GM18505 (cell line): ENCODE measurements around the gene GJC1.

Experiments
- ATAC-seq: cut with Tn5 transposase; IDR thresholded peaks from one replicate; pipeline ENCODE4 v1.9.1; 2021; ENCODE audit not compliant: unreplicated experiment
- POLR2A ChIP-seq: IDR thresholded peaks from 4 replicates; pipeline ENCODE4 v1.6.1; 2011; ENCODE audit warnings: borderline replicate concordance; ENCODE audit not compliant: insufficient read depth, insufficient read length; ENCODE audit errors: extremely low read depth

The GJC1 gene

DNA sequence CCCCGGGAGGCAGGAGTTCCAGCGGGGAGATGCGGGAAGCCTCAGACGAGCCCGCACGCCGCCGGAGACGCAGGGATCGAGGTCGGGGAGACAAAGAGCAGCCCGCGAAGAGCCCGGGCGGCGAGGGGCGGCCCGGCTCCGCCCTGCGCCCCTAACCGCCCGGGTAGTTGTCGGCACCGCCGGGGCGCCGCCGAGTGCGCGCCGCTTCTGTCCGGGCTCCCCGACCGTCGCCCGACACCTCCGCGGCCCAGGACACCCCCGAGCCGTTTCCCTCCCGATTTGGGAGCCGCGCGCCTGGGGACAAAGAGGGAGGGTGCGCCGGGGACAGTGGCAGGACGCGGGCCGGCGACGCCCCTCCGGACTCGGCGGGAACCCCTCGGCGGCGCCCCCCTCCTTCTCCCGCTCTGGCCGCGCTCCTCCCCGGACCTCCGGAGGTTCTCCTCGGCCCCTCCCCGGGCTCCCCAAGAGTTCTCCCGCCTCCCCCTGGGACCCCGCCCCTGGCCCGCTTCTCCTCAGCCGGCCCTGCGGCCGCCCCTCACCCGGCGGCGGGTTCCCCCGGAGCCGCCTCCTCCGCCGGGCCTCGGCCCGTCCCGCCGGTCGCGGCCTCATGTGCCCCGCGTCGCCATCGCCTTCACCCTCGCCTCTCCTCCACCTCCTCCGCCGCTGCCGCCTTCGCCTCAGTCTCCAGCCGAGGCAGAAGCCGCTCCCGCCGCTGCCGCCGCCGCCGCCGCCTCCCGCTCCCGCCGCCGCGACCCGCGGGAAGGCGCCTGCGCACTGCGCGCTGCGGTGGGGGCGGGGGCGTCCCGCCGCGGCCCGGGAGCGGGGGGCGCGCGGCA is at the start of gene GJC1:
Gene GJC1, minus strand, starts transcription at position 765 of the 836 bp plus-strand sequence. CDS start 24,470 bp downstream, outside the sequence.
- ATAC-seq, result no peak

DNA sequence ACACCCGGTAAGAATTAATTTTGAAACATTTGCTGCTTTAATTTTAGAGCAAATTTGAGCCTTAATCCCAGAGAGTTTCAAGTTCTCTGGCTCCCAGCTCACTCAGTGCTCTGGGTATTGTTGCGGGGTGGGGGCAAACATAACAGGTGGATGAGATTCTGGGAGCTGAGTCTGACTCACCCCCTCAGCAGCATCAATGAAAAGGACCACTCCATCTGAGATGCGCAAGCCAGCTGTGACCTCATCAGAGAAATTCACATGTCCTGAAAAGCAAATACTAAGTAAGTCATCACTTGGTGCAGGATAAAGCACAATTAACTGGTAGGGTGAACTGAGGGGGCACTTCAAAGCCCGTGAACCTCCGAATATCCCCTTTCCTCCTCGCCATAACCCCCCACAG is 49.3 kb upstream of the GJC1 start:
- no peak for TF ChIP-seq POLR2A
- no peak for ATAC-seq

More for the DNA sequence above, at the start of gene GJC1:
- no peak for TF ChIP-seq POLR2A

DNA sequence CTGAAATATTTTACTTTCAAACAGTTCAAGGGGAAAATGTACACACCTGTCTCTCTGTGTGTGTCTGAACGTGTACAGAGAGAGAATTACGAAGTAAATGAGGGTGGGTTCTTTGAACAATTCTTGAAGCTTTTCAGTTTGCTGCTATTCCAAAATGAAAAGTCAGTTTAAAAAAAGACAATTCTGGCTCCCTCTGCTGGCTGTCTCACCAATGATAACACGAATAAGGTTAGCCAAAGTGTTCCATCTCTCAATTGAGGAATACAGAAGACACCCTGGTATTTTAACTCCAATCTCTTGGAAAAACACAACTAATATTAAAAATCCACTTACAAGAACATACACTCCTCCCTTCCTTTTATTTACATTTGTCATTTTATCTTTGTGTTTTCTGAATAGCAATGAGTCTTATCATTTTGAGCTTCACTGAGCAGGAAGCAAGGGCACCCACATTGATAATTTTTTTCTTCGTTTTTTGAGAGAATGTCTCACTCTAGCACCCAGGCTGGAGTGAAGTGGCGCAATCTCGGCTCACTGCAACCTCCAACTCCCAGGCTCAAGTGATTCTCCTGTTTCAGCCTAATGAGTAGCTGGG is 48.6 kb upstream of the GJC1 start:
- TF ChIP-seq POLR2A, result no peak
- no peak for ATAC-seq

DNA sequence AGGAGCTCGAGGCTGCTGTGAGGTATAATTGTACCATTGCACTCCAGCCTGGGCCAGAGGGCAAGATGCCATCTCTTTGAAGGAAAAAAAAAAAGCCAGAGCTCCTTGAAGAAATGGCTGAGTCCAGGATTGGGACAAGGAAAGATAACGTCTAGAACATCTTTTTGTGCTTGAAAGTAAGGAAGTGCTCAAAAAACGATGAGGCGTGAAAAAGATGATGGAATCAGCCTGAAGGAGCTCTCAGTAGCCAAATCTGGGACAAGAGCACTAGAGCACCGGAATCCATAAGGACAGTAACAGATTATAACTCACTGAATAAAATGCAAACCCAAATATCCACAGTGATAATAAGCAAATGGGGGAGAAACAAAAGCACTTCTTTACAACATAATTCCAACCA is 47.0 kb upstream of the GJC1 start:
- TF ChIP-seq POLR2A, result no peak
- ATAC-seq, result no peak

DNA sequence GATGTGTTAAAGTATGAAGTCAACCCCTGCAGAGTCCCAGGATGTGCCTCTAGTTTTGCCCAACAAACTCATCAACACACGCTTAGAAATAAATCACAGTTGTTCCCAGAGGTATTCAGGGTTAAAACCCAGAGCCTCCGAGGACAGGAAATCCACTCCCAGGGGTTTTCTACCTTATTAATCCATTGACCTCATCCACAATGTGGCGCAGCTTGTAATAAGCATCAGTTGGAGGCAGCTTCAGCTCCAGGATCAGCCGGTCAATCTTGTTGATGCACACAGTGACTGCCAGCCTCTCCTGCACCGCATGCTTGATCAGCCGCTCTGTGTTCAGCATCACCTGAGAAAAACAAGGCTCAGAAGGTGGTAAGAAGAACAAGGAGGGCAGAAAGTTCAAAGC is 45.7 kb upstream of the GJC1 start:
- ATAC-seq, result no peak
- TF ChIP-seq POLR2A, result no peak

DNA sequence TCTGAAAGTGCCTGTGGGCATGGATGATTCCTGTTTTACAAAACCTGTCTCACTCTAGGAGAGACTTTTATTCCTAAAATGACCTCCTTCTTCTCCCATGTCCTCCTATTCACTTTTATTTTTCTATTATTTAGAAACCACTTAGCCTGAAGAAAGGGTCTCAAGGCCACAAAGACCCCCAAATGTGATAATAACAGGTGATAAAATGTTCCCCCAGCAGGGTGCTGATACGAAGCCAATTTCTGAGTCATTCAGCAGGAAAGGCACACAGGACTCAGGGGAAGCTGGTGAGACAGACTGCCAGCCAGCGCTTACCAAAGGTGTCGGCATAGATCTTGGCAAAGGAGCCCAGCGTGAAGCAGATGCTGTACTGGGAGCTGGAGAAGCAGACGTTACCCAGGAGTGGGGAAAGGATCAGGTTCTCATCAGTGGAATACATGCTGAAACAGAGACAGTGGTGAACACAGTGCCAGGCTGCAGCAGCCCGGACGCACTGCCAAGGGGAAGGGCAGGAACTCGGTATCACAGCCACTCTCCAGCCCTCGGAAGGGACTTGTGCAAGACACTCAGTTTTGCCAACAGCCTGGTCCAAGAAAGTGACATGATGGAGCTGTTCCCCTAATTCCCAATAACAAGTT is 42.2 kb upstream of the GJC1 start:
- ATAC-seq, result no peak
- no peak for TF ChIP-seq POLR2A

DNA sequence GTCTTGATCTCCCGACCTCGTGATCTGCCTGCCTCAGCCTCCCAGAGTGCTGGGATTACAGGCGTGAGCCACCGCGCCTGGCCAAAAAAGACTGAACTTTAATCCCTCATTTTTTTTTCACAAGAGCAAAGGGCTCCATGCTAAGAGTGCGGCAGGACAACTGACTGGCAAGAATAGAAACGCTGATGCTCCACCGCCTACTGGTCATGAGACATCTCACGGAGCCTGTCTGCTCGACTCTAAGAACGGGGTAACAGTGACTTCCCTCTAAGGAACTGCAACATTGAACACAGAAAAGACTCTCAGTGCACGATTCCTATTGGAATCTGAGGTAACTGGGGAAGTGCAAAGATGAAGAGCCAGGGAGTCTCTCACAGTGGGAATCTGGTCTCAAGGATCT is 41.5 kb upstream of the GJC1 start:
- ATAC-seq, result no peak
- no peak for TF ChIP-seq POLR2A

DNA sequence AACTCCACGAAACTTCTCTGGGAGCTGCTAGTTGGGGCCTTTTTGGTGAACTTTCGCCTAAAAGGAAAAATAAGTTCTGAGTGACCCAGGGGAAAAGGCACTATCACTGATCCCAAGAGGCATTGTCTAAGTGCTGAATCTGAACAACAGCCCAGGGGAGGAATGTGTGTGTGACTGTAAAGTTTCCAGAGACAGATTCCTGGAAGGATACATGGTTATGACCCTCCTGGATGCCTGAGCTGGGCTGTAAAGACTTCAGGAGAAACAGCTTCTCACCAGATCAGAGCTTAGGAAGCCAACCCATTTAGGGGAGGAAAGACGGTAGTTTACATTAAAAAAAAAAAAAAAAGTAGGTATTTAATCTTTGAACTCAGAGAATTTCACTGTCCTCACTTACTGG is 37.8 kb upstream of the GJC1 start:
- TF ChIP-seq POLR2A, result no peak
- no peak for ATAC-seq

DNA sequence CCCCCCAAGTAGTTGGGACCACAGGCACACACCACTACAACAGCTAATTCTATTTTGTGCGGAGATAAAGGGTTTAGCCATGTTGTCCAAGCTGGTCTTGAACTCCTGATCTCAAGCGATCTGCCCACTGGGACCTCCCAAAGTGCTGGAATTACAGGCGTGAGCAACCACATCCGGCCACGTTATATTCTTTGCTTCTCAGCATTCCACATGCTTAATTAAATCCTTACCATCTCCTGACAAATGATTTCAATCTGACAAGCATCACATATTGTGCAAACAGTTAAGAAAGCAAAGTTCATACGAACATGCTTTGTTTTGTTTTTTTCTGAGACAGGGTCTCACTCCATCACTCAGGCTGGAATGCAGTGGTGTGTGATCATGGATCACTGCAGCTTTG is 35.8 kb upstream of the GJC1 start:
- no peak for ATAC-seq
- TF ChIP-seq POLR2A, result no peak

DNA sequence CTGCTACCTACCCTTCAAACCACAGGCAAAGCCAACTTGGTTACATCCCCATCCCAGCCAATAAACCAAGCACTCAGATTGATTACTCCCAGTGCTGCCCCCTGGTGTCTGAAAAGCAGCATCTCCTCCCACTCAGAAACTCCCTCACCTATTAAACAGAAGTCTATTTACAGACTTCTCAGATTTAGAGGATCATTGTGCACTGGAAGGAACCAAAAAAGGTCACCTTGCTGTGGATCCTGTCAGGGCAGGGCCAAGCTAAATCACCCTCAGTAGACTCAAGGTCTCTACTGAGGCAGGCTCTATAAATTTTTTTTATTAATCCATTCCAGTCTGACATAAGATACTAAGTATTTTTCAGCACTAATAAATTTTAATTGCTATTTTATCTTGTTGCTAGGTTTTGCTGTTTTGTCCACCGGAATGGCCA is 35.2 kb upstream of the GJC1 start:
- no peak for ATAC-seq

DNA sequence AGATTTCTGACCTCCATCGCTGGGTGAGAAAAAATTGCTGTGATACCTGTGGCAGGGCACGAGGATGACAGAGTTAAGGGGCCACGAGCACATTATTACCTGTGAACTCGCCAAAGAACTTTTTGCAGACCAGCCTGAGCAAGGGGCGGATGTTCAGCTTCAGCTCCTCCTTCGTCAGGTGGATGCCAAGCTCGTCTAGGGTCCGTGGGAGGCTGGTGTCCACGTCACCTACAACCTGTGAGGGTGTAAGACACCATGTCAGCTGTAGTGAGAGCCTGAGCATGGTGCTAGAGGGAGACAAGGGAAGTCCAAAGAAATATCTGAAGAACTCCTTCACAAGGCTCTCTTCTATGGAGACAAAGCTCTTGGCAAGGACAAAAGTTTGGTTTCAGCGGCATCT is 34.7 kb upstream of the GJC1 start:
- ATAC-seq, result no peak

More for the DNA sequence above, 35.2 kb upstream of the GJC1 start:
- TF ChIP-seq POLR2A, result no peak

DNA sequence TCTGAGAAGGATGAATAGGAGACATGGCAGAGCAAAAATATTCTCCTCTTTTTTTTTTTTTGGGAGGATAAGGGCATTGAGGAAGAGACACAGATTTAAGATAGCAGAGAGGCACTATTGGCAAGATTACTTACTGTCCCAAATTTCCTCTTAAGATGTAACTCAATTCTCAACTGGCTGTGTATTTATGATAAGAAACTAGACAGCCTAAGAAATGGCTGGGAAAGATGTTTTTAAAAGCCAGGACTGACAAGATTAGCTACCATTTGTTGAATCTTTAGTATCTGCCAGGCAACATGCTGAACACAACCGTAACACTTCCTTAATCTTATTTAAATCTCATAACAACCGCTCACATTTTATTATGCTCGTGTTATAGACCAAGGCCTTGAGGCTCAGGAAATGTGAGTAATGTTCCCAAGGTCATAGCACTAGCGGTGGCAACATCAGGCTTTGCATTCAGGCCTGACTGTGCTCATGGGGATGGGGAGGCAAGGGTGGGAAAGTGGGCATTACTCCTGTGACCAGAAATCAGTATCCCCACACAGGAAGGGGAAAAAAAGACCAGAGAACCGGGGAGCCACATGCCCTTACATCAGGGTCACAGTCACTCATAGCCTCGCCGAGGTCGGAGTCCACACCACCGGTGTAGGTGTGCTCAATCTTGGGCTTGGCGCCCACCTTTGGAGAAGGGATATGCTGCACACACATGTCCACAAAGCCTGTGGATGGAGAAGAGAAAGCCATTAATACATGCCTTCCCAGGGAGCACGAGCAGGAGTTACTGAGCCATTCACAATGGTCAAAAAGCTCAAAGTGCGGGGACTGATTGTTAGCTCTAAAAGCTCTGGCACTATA is 33.2 kb upstream of the GJC1 start:
- no peak for ATAC-seq
- TF ChIP-seq POLR2A, result no peak

More for the DNA sequence above, 34.7 kb upstream of the GJC1 start:
- no peak for TF ChIP-seq POLR2A
